Gastroesophageal sphincter (tissue), 3 donors: ENCODE results near the gene TAF11L4.
"Not testable (repeated sequence)": the region's sequence is repeated elsewhere in the genome, so short reads cannot be mapped to it uniquely, and the experiment has no call there.

Experiments
- CTCF ChIP-seq, 4 experiments: fragments of 200-600 bp in 2 of 4; fragments of 450-650 bp in 2 of 4; sonication (generic) in 1 of 4; IDR thresholded peaks; one replicate each; pipeline ENCODE4 v1.5.1; 2017 to 2019; ENCODE audit warnings: antibody characterized with exemption in 4 of 4, mild to moderate bottlenecking in 2 of 4, moderate library complexity in 2 of 4
- EP300 ChIP-seq: sonication (generic); formaldehyde crosslinking; IDR thresholded peaks from one replicate; pipeline ENCODE4 v1.6.1; 2017; ENCODE audit warnings: antibody characterized with exemption, mild to moderate bottlenecking
- POLR2A ChIP-seq, 2 donors: fragments of 450-650 bp; IDR thresholded peaks; one replicate each; pipeline ENCODE4 v1.6.1; 2017; ENCODE audit warnings: antibody characterized with exemption in 2 of 2, mild to moderate bottlenecking in 2 of 2, moderate library complexity in 1 of 2
- POLR2AphosphoS5 ChIP-seq: sonication (generic); formaldehyde crosslinking; IDR thresholded peaks from one replicate; pipeline ENCODE4 v1.6.1; 2017; ENCODE audit warnings: antibody characterized with exemption

- not testable (repeated sequence) for TF ChIP-seq POLR2AphosphoS5; CTCF (IDR thresholded peaks at IDR 0.05); POLR2A (IDR thresholded peaks at IDR 0.05); EP300
Observed at GRCh38 chr5:17517526-17517925, 4.1 kb upstream of the TAF11L4 start.
